GM21723 (cell line): ENCODE results near the gene ARRDC5.
"Not testable (repeated sequence)": the region's sequence is repeated elsewhere in the genome, so short reads cannot be mapped to it uniquely, and the experiment has no call there.

ENCODE experiments used
- ATAC-seq: cut with Tn5 transposase; IDR thresholded peaks from one replicate; pipeline ENCODE4 v1.9.1; 2021; ENCODE audit warnings: mild to moderate bottlenecking, moderate library complexity; ENCODE audit not compliant: unreplicated experiment

The ARRDC5 gene

DNA sequence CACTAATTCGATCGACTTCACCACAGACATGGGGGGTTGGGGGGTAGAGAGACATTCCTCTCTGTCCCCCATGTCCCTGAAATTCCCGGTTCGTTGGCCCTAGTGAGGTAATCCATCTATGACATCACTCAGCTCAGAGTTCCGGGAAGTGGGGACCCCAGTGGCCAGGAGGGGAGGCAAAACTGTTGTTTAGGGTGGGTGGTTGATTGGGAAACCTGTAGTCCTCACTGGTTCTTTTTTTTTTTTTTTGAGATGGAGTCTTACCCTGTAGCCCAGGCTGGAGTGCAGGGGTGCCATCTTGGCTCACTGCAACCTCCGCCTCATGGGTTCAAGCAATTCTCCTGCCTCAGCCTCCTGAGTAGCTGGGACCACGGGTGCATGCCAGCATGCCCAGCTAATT lies at the start of gene ARRDC5:
ARRDC5 (minus strand) TSS at position 101 of the 400 bp plus-strand sequence; CDS start at position 30, 71 bp downstream.
- no peak for ATAC-seq

DNA sequence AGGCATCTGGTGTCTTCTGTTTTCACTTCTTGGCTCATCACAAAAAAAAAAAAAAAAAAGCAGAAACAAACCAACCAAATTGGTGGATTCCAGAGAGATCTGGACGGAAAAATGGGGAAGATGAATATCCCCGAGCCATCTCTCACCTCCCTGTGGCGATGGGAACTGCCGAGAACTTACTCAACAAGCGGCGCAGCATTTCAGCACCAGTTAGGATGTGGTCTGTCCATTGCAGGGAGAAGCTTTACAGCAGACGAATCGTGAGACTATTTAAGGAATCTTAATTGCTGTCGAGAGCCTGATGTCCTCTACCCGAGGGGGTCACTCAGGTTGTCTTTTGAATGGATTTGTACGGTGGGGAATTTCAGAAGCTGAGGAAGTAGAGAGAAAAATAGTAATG lies 49.0 kb upstream of the ARRDC5 start:
- ATAC-seq: no peak

DNA sequence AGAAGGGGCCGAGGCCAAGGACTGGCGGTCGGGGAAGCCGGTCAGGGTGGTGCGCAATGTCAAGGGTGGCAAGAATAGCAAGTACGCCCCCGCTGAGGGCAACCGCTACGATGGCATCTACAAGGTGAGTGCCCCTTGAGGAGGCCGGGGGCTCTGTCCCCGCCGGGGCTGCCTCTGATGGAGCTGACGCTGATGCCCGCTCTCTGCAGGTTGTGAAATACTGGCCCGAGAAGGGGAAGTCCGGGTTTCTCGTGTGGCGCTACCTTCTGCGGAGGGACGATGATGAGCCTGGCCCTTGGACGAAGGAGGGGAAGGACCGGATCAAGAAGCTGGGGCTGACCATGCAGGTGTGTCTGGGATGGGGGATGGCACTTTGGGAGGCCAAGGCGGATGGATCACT lies 48.0 kb upstream of the ARRDC5 start:
- not testable (repeated sequence) for ATAC-seq

DNA sequence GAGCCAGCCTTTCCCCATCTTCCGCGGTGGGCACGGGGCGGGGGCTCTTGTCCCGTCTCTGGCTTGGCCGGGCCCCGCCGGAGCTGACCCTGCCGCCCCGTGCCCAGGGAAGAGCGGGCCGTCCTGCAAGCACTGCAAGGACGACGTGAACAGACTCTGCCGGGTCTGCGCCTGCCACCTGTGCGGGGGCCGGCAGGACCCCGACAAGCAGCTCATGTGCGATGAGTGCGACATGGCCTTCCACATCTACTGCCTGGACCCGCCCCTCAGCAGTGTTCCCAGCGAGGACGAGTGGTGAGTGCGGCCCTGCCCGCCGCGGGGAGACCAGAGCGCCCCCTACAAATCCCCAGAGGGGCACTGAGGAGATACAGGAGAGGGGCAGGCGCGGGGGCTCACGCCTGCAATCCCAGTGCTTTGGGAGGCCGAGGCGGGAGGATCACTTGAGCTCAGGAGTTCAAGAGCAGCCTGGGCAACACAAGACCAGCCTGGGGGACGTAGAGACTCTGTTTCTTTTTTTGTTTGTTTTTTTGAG lies 39.0 kb upstream of the ARRDC5 start:
- ATAC-seq: not testable (repeated sequence)

DNA sequence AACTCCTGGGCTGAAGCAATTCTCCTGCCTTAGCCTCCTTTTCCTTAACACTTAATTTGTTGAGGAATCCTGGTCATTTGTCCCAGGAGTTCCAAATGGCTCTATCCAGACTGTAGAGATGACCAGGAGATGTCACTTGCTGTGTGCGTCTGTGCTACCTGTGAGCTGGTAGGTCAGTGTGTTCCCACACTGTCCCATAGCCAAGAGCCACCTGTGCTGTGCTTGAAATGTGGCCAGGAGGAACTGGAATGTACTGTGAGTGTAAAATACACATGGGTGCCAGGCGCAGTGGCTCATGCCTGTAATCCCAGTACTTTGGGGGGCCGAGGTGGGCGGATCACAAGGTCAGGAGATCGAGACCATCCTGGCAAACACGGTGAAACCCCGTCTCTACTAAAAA lies 36.8 kb upstream of the ARRDC5 start:
- no peak for ATAC-seq

DNA sequence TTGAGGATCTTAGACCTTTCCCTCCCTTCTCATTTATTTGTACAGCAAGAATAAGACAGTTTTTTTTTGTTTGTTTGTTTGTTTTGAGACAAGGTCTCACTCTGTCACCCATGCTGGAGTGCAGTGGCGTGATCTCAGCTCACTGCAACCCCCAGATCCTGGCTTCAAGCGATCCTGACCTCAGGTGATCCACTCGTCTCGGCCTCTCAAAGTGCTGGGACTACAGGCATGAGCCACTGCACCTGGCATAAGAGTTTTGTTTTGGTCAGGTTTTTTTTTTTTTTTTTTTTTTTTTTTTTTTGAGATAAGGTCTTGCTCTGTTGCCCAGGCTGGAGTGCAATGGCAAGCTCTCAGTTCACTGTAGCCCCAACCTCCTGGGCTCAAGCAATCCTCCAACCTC lies 35.8 kb upstream of the ARRDC5 start:
- not testable (repeated sequence) for ATAC-seq

DNA sequence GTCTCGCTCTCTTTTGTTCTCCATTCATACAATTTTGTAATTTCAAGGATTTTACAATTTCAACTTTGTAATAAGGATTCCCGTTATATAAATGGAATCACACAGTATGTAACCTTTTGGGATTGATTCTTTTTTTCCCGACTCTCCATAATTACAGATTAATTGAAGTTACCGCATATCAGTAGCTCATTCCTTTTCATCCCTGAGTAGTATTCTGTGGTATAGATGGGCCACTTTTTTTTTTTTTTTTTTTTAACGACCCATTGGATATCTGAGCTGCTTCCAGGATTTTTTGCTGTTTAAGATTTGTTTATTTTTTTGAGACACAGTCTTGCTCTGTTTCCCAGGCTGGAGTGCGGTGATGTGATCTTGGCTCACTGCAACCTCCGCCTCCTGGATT lies 34.4 kb upstream of the ARRDC5 start:
- ATAC-seq: no peak

DNA sequence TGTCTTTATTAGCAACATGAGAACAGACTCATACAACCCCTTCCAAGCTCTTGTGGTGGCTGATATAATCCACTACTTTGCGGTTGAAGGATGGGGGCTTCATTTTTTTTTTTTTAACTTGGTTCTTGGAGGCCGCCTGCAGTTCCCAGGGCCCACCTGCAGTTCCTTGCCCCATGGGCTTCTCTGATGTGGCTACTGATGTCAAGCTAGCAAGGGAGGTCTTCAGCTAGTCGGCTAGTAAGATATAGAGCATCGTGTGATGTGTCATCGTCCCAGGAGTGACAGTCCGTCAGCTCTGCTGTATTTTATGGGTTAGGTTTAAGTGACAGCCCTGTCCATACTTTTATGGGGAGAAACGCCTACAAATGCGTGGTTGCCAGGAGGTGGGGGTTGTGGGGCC lies 32.7 kb upstream of the ARRDC5 start:
- ATAC-seq: no peak

DNA sequence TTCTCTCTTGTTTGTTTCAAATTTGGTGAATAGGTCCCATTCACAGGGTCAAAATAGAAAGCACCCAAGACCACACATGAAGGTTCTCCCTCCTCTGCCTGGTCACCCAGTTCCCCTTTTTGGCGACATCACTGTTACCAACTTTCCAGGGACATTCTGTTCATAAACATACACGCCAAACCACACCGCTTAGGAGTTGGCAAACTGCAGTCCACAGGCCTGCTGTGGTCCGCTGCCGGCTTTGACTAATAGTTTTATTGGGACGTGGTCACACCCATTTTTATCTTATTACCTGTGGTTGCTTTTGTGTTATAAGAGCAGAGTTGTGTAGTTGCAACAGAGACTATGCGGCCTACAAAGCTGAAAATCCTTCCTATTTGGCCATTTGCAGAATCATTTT lies 30.8 kb upstream of the ARRDC5 start:
- no peak for ATAC-seq

DNA sequence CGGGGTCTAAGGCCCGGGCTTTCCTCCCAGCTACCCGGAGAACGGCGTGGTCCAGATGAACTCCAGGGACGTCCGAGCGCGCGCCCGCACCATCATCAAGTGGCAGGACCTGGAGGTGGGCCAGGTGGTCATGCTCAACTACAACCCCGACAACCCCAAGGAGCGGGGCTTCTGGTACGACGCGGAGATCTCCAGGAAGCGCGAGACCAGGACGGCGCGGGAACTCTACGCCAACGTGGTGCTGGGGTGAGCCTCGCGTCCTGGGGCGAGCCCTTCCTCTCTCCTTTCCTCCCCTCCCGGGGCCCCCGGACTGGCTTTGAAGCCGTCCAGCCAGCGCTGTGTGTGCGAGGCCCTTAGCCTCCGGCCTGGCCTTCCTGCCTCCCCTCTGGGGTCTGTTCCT lies 30.0 kb upstream of the ARRDC5 start:
- no peak for ATAC-seq

DNA sequence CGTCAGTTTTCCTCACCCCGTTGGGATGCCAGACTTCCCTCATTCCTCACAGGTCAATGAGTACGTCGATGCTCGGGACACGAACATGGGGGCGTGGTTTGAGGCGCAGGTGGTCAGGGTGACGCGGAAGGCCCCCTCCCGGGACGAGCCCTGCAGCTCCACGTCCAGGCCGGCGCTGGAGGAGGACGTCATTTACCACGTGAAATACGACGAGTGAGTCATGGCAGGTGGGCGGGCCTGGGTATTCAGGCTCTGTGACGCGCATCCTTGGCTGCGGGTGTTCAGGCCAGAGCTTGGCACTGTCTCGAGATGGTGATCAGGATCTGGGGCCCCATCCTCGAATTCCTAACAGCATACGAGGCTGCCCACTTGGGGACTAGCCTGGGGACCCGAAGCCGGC lies 28.0 kb upstream of the ARRDC5 start:
- ATAC-seq: no peak

DNA sequence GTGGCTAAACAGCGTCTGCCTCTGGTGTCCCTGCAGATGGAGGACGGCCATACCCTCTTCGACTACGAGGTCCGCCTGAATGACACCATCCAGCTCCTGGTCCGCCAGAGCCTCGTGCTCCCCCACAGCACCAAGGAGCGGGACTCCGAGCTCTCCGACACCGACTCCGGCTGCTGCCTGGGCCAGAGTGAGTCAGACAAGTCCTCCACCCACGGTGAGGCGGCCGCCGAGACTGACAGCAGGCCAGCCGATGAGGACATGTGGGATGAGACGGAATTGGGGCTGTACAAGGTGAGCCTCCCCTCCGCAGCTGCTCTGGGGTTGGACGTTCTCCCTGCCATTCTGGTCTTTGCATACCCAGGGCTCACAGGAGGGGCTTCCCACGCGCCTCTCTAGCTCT lies 26.5 kb upstream of the ARRDC5 start:
- no peak for ATAC-seq

DNA sequence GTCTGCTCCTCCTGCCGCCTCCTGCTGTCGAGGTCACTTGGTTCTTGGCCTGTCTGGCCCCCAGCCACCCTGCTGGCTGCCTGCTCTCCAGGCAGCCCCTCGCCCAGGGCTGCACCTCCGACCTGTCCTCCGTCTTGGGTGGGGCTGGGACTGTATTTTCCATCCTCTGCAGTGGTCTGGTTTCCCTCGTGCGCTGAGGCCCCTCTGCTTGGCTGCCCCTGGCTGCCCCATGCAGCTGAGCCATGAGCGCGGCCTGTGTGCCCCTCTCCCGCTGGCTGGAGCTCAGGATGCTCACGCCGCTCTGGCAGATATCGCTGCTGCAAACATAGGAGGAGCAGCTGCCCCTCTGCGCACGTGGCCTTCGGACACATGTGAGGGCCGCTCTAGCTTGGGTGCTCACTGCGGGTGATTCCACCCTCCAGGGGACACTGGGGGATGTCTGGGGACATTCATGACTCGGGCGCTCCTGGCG lies 20.6 kb upstream of the ARRDC5 start:
- ATAC-seq: no peak

DNA sequence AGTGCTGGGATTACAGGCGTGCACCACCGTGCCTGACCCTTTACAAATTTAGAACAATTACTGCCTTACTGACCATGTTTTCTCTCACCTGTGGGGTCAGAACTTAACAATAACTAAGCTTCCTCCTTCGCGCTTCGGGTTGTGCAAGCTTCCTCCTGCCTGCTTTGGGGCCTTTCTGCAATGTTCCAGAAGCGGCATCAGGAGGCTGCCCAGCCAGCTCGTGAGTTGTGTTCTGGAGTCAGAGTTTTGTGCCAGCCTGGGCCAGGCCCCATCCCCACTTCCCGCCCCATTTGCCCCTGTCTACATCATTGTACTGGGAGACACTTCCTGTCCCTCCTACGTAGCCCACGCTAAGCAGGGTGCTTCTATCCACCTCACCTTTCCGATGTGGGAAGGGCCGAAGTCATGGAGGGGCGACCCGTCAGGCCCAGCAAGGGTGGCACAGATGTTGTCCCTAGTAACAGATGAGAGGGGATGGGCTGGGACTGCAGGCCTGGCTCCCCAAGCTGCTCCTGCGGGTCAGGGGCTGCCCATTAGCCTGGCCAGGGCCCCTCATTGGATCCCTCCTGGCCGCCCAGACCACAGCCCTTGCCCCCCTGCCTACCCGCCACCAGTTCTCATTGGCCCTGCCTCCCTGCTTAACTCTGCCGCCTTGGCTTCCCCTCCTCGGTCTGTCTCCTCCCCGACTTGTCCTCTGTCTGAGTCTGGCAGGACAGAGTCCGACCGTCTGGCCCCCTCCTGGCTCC lies 20.0 kb upstream of the ARRDC5 start:
- no peak for ATAC-seq

DNA sequence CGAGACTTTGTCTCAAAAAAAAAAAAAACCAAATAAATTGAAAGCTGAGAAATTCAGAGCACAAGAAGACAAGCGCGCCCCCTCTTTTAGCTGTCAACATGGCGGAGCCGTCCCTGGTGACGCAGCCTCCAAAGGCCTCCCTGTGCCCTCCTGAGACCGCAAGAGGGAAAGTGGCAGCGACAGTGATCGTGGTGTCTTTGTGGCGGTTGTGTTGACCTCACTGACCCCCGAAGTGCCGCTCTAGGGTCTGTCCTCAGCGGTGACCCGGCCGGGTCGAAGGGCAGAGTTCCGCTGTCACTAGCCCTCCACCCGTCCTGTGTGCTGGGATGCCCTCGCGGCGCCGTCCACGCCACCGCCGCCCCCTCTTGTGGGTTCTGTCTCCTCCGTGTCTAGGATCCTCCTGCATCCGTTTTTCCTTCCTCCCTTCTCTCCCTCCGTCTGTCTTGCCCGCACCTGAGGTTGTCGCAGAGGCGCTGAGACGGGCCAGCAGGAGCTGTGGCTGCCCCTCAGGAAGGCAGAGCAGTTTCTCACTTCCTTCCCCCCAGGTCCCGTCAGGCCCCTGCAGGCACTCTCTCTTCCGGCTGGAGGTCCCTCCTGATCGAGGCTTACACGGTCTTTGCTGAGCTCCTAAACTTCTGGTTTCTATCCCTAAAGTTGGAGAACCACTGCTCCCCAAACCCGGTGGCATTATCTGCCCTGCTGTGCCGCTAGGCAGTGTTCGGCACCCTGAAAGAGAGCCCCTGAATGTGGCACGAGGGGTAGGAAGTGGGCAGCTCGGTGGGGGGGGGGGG lies 13.8 kb upstream of the ARRDC5 start:
- ATAC-seq: no peak

DNA sequence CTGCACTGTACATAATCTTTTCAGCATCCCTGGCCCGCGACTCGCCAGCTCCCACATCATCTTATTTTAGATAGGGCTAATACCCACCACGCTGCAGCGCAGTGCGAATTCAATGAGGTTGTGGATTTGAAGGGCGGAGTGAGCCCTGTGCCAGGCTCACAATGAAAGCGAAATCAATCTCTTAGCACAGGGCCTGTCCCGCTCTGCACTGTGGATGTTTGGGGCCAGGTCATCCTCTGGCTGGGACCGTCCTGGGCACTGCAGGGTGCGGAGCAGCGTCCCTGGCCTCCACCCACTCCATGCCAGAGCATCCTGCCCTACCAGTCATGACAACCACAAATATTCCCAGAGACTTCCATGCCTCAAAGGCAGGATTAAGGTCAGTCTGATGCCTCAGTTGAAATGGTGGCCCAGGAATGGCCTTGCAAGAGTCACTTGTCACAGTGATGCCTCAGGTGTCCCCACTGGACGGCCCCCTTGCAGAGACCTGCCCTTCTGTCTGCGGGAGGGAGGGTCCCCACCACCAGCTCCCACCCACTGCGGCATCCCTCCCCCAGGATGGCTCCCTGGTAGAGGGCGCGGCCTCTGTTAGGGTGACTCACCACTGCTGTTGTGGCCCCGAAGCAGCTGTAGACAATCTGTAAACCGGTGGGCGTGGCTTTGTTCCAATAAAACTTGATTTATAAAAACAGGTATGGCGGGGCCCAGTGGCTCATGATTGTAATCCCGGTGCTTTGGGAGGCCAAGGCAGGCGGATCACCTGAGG lies 12.2 kb upstream of the ARRDC5 start:
- no peak for ATAC-seq

DNA sequence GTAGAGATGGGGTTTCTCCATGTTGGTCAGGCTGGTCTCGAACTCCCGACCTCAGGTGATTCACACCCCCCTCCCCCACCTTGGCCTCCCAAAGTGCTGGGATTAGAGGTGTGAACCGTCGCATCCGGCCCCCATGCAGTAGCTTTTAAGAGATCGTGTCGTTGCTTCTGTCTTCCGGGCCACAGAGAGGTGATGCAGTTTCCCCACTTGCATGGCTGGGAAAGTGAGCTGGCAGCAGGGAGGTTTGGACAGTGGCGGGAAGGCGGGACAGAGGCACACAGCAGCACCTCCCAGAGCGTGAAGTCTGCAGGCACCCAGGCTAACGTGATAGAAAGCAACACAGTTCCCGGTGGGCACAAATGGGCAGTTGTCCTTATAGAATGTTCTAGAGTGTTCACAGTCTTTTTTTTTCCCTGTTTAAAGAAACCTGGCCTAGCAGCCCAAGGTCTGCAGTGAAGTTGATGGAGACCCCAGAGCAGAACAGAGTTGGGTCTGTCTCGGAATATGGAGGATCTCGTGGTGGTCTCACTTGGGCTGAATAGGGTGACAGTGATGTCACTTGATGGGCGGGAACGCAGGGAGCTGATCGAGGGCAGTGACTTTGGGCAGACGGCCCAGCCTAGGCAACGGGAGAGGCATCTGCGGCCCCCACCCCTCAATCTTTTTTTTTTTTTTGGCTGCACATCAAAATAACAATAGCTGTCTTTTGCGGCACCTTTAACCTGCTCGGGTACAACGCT lies 11.5 kb upstream of the ARRDC5 start:
- no peak for ATAC-seq

DNA sequence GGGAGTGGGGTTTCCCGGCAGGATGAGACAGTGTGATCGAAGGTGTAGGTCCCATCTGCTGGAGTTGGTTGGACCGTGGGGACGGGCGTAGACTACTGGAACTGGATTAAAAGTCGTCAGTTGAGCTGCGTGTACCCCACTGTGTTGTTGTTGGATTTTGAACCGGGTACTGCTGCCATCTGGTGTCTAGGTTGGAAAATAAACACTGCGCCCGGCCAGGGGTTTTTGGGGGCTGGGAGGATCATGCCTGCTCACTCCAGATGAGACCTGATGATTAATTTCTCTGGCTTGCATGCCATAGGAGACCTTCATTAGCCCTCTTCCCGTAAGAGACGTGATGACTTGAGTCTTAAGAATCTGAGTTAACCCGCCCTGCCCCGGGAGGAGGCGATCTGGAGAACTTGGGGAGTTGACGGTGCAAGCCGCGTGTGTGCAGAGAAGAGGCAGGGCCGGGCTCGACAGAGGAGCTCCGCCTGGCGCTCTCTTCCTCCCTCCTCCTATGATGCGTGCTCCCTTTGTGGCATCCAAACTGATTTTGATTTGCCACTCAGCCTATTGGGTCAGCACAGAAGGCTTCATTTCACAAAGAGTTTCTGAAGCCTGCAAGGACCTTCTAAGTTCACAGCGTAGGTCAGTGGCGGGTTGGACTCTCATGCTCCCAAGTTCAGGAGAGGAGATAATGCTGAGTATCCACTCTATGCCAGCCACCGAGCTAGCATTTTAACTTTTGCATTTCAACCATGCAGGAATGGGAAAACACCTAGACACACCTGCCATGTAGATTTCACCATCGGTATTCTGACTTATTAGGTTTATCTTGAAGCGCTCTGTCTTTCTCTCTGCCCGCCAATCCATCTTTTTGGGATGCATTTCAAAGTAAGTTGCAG lies 9.3 kb upstream of the ARRDC5 start:
- ATAC-seq: no peak

DNA sequence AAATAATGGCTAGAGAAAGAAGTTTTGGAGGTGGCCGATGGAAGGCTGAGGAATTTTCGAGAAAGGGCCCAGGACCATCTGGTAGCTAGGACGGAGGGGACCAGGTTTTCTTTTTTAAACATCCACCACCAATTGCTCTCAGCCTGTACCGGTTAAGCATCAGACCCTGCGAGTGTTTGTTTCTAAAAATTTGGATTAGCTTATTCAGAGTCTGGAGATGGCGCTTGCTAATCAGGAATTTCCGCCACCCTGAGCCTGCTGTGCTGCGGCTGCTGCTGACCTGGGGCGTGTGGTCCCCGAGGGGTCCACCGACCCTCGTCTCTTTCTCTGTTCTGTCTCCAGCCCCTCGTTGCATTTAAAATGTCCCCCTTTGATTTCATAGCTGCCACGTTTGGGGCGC lies 8.6 kb upstream of the ARRDC5 start:
- ATAC-seq: no peak
